ENCODE measurements around the gene RPS16.

Gene RPS16

DNA sequence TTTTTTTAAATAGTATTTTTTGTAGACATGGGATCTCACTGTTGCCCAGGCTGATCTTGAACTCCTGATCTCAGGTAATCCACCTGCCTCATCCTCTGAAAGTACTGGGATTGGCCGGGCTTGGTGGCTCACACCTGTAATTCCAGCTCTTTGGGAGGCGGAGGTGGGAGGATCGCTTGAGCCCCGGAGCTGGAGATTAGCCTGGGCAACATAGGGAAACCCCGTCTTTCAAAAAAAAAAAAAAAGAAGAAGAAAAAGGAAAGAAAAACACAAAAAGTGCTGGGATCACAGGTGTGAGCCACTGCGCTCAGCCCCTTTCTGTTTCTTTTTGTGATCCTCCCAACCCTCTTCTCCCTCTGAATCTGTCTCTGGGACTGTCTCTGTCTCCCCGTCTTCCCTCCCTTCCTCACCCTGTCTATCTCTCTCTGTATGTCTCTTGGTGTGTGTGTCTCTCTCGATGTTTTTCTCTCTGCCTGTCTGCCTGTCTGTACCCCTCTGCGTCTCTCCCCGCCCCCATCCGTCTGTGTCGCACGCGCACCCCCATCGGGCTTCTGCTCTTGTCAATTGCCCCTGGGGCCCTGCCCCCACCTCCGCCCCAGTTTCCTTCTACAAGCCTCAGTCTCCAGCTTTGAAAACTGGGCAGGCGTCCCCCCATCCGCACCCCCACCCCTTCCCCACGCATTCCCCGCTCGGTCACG is 29.6 kb downstream of the RPS16 start:
- peak overlapping the region; percentile 98 for H3K4me3 ChIP-seq (ENCODE audit: low read length)
- peak; percentile 65 for DNase-seq (ENCODE audit: low read depth)
- TF ChIP-seq, protein P1, sequence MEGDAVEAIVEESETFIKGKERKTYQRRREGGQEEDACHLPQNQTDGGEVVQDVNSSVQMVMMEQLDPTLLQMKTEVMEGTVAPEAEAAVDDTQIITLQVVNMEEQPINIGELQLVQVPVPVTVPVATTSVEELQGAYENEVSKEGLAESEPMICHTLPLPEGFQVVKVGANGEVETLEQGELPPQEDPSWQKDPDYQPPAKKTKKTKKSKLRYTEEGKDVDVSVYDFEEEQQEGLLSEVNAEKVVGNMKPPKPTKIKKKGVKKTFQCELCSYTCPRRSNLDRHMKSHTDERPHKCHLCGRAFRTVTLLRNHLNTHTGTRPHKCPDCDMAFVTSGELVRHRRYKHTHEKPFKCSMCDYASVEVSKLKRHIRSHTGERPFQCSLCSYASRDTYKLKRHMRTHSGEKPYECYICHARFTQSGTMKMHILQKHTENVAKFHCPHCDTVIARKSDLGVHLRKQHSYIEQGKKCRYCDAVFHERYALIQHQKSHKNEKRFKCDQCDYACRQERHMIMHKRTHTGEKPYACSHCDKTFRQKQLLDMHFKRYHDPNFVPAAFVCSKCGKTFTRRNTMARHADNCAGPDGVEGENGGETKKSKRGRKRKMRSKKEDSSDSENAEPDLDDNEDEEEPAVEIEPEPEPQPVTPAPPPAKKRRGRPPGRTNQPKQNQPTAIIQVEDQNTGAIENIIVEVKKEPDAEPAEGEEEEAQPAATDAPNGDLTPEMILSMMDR (IDR thresholded peaks at IDR 0.05; ENCODE audit: insufficient read depth, low read depth, low read length, missing control alignments), result no peak

GRCh38 chr19:39405261-39405957 is 30.3 kb downstream of the RPS16 start:
- DNase-seq (ENCODE audit: low read depth), result no peak
- peak overlapping the region; percentile 98 for H3K4me3 ChIP-seq (ENCODE audit: low read length)
- TF ChIP-seq, protein P1 (IDR thresholded peaks at IDR 0.05; ENCODE audit: insufficient read depth, low read depth, low read length, missing control alignments), result no peak

- peak; percentile 97 for DNase-seq (ENCODE audit: low read depth)
- peak overlapping the region; percentile 41 for H3K4me3 ChIP-seq (ENCODE audit: low read length)
- TF ChIP-seq, protein P1 (IDR thresholded peaks at IDR 0.05; ENCODE audit: insufficient read depth, low read depth, low read length, missing control alignments), result no peak
Observed at GRCh38 chr19:39403331-39404312, 32.1 kb downstream of the RPS16 start.

GRCh38 chr19:39402346-39403300 is 33.1 kb downstream of the RPS16 start:
- TF ChIP-seq, protein P1 (IDR thresholded peaks at IDR 0.05; ENCODE audit: insufficient read depth, low read depth, low read length, missing control alignments), result no peak
- peak overlapping the region; percentile 39 for H3K4me3 ChIP-seq (ENCODE audit: low read length)
- DNase-seq (ENCODE audit: low read depth), result peak; percentile 92

DNA sequence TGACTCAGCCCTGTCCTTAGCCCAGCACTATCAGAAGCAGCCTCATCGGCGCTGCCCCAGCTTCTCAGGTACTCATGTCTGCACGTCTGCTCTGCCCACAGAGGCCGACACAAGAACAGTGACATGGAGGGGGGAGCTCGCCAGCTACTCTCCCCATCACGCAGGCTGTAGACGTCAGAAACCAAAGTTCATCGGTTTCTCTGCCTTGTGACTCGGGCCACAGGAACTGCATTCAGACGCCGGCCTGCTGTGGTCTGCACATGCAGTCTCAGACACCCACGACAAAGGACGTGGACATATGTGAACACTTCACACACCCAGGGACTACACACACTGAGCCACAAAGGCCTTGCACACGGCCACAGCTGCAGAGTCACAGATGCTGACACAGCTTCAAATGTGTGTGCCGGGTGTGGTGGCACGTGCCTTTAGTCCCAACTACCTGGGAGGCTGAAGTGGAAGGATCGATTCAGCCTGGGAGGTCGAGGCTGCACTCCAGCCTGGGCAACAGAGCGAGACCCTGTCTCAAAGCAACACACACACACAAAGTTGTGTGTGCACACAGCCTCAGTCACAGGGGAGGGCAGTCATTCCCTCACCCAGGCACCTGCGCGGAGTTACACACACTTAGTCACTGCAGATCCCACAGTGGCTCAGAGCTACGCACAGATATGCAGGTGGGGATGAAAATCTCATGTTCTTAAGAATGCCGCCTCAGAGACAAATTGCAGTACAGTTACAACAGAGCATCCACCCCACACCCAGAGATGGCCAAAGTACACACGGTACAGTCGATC is 34.0 kb downstream of the RPS16 start:
- no peak overlapping the region for H3K4me3 ChIP-seq (ENCODE audit: low read length)
- TF ChIP-seq, protein P1 (IDR thresholded peaks at IDR 0.05; ENCODE audit: insufficient read depth, low read depth, low read length, missing control alignments), result peak; percentile 3
- peak; percentile 98 for DNase-seq (ENCODE audit: low read depth)

Measured in epithelial cell of esophagus (primary cell).